Activated T-cell treated with anti-CD3 and anti-CD28 coated beads, Interleukin-2, amount 50 U/mL, for 4 hours (primary cell): ENCODE measurements around the gene CCDC78. TPM values are rescaled to one million over a fixed set of nuclear protein-coding genes. Genes with fewer than 3 reads are reported as not detected.
A peak's percentile ranks its signal among the peaks of the same experiment; 100 is the strongest.

Source experiments
- ATAC-seq, 2 donors: fragments of 200-7000 bp; cut with Tn5 transposase; one replicate each; pipeline ENCODE4 v1.10.0; 2021
- DNase-seq: peaks from one replicate; pipeline ENCODE4 v3.0.0-alpha.2; 2020
- H3K27me3 Mint-ChIP-seq: one replicate; pipeline ENCODE4 v1.8.0; 2021; ENCODE audit warnings: low read depth, mixed read lengths
- H3K36me3 Mint-ChIP-seq: one replicate; pipeline ENCODE4 v1.8.0; 2022; ENCODE audit warnings: mixed read lengths; ENCODE audit not compliant: insufficient read depth
- H3K4me1 Mint-ChIP-seq: one replicate; pipeline ENCODE4 v1.8.0; 2021; ENCODE audit warnings: low read depth, mixed read lengths
- H3K4me3 Mint-ChIP-seq: one replicate; pipeline ENCODE4 v1.8.0; 2021; ENCODE audit warnings: mild to moderate bottlenecking, moderate library complexity, mixed read lengths
- H3K9me3 Mint-ChIP-seq: one replicate; pipeline ENCODE4 v1.8.0; 2021; ENCODE audit warnings: mixed read lengths
- total RNA-seq, 3 donors: library from RNA; stranded (reverse); gene quantifications; one replicate each; pipeline ENCODE4 v1.2.1, GENCODE V29; 2021

CCDC78 gene
- total RNA-seq: 1 to 10 TPM; 5.4 to 9.1 (median 7.0) TPM

GRCh38 chr16:726438-727290 is at the start of gene CCDC78, which contains the start of gene HAGHL:
Gene CCDC78, minus strand, starts transcription at chr16:726443. Its CDS starts 76 bp downstream, at chr16:726367.
Gene HAGHL, plus strand, starts transcription at chr16:727106. Its CDS starts 404 bp downstream, at chr16:727510.
- no peaks in the 10 kb centered on the region for H3K36me3 Mint-ChIP-seq
- peak; percentile 47 for DNase-seq
- peak within 1 kb of the TSS; percentile 72 for H3K4me3 Mint-ChIP-seq
- peaks cover 10% of the 10 kb centered on the region for H3K4me1 Mint-ChIP-seq
- peak; percentile 18 to 23 for ATAC-seq
- no peaks in the 10 kb centered on the region for H3K9me3 Mint-ChIP-seq
- H3K27me3 Mint-ChIP-seq: no peaks in the 10 kb centered on the region

GRCh38 chr16:775236-775796 is 49.1 kb upstream of the CCDC78 start:
- ATAC-seq: no peak
- no peaks in the 10 kb centered on the region for H3K36me3 Mint-ChIP-seq
- peaks cover 2% of the 10 kb centered on the region for H3K4me1 Mint-ChIP-seq
- H3K27me3 Mint-ChIP-seq: peaks cover 10% of the 10 kb centered on the region
- no peaks in the 10 kb centered on the region for H3K9me3 Mint-ChIP-seq
- DNase-seq: no peak
- H3K4me3 Mint-ChIP-seq: no peak overlapping the region

- Mint-ChIP-seq H3K36me3 (no peaks in the 10 kb centered on the region), H3K9me3 (no peaks in the 10 kb centered on the region)
- DNase-seq: no peak
Observed at GRCh38 chr16:774086-775001, 48.1 kb upstream of the CCDC78 start.

GRCh38 chr16:772959-773358 is 46.7 kb upstream of the CCDC78 start:
- peaks cover 2% of the 10 kb centered on the region for H3K4me1 Mint-ChIP-seq
- no peaks in the 10 kb centered on the region for H3K36me3 Mint-ChIP-seq
- ATAC-seq: no peak
- DNase-seq: no peak
- H3K27me3 Mint-ChIP-seq: peaks cover 7% of the 10 kb centered on the region
- no peak overlapping the region for H3K4me3 Mint-ChIP-seq
- H3K9me3 Mint-ChIP-seq: no peaks in the 10 kb centered on the region

More at GRCh38 chr16:774086-775001, 48.1 kb upstream of the CCDC78 start:
- Mint-ChIP-seq H3K27me3 (peaks cover 8% of the 10 kb centered on the region), H3K4me1 (peaks cover 2% of the 10 kb centered on the region), H3K4me3 (no peak overlapping the region)
- ATAC-seq: no peak

GRCh38 chr16:770411-770810 is 44.2 kb upstream of the CCDC78 start:
- Mint-ChIP-seq H3K36me3 (no peaks in the 10 kb centered on the region), H3K4me1 (no peaks in the 10 kb centered on the region), H3K27me3 (no peaks in the 10 kb centered on the region), H3K4me3 (no peak overlapping the region), H3K9me3 (no peaks in the 10 kb centered on the region)
- DNase-seq (no peak), ATAC-seq (no peak)

- Mint-ChIP-seq H3K36me3 (no peaks in the 10 kb centered on the region), H3K27me3 (no peaks in the 10 kb centered on the region), H3K9me3 (no peaks in the 10 kb centered on the region), H3K4me1 (no peaks in the 10 kb centered on the region), H3K4me3 (no peak overlapping the region)
- DNase-seq: no peak
- ATAC-seq: no peak
Observed at GRCh38 chr16:769934-770333, 43.7 kb upstream of the CCDC78 start.

- no peaks in the 10 kb centered on the region for H3K9me3 Mint-ChIP-seq
Observed at GRCh38 chr16:769184-769784, 43.0 kb upstream of the CCDC78 start.

GRCh38 chr16:768428-768827 is 42.2 kb upstream of the CCDC78 start:
- H3K4me3 Mint-ChIP-seq: no peak overlapping the region
- no peaks in the 10 kb centered on the region for H3K4me1 Mint-ChIP-seq
- no peak for ATAC-seq
- DNase-seq: no peak
- H3K27me3 Mint-ChIP-seq: no peaks in the 10 kb centered on the region
- no peaks in the 10 kb centered on the region for H3K36me3 Mint-ChIP-seq
- no peaks in the 10 kb centered on the region for H3K9me3 Mint-ChIP-seq

More at GRCh38 chr16:769184-769784, 43.0 kb upstream of the CCDC78 start:
- H3K4me3 Mint-ChIP-seq: no peak overlapping the region
- DNase-seq (no peak), ATAC-seq (no peak)
- no peaks in the 10 kb centered on the region for H3K36me3 Mint-ChIP-seq
- H3K4me1 Mint-ChIP-seq: no peaks in the 10 kb centered on the region
- no peaks in the 10 kb centered on the region for H3K27me3 Mint-ChIP-seq

GRCh38 chr16:767743-768235 is 41.5 kb upstream of the CCDC78 start:
- Mint-ChIP-seq H3K9me3 (no peaks in the 10 kb centered on the region), H3K4me3 (no peak overlapping the region), H3K4me1 (no peaks in the 10 kb centered on the region), H3K36me3 (no peaks in the 10 kb centered on the region), H3K27me3 (no peaks in the 10 kb centered on the region)
- DNase-seq (no peak), ATAC-seq (no peak)

GRCh38 chr16:766820-767640 is 40.8 kb upstream of the CCDC78 start:
- DNase-seq (no peak), ATAC-seq (no peak)
- H3K27me3 Mint-ChIP-seq: no peaks in the 10 kb centered on the region
- no peaks in the 10 kb centered on the region for H3K36me3 Mint-ChIP-seq
- no peaks in the 10 kb centered on the region for H3K4me1 Mint-ChIP-seq
- no peaks in the 10 kb centered on the region for H3K9me3 Mint-ChIP-seq
- H3K4me3 Mint-ChIP-seq: no peak overlapping the region

- Mint-ChIP-seq H3K9me3 (no peaks in the 10 kb centered on the region), H3K36me3 (no peaks in the 10 kb centered on the region), H3K4me3 (no peak overlapping the region), H3K27me3 (no peaks in the 10 kb centered on the region), H3K4me1 (no peaks in the 10 kb centered on the region)
- ATAC-seq (no peak), DNase-seq (no peak)
Observed at GRCh38 chr16:766008-766819, 40.0 kb upstream of the CCDC78 start.

GRCh38 chr16:765488-765865 is 39.2 kb upstream of the CCDC78 start:
- H3K36me3 Mint-ChIP-seq: no peaks in the 10 kb centered on the region
- DNase-seq (no peak), ATAC-seq (no peak)
- no peaks in the 10 kb centered on the region for H3K27me3 Mint-ChIP-seq
- no peaks in the 10 kb centered on the region for H3K4me1 Mint-ChIP-seq
- H3K9me3 Mint-ChIP-seq: no peaks in the 10 kb centered on the region
- H3K4me3 Mint-ChIP-seq: no peak overlapping the region
